H7 (cell line): ENCODE data around the gene ST6GALNAC6. TPM values are rescaled to one million over a fixed set of nuclear protein-coding genes. Genes with fewer than 3 reads are reported as not detected.

Source experiments
- DNase-seq: peaks from one replicate; pipeline ENCODE4 v3.0.0; 2012
- H3K27me3 ChIP-seq: 2 replicates; pipeline ENCODE4 v1.6.0; 2011; ENCODE audit warnings: mild to moderate bottlenecking, low read length; ENCODE audit not compliant: control insufficient read depth, insufficient read depth
- H3K36me3 ChIP-seq: replicated peaks from 2 replicates; pipeline ENCODE4 v1.5.1; 2011; ENCODE audit warnings: low read length; ENCODE audit not compliant: control insufficient read depth, insufficient read depth
- H3K4me3 ChIP-seq: 2 replicates; pipeline ENCODE4 v1.5.1; 2011; ENCODE audit warnings: low read depth, mild to moderate bottlenecking, control low read depth, low read length, moderate library complexity; ENCODE audit not compliant: insufficient read depth
- total RNA-seq: library from RNA; depleted of rRNA; stranded (reverse); fragments of >200 nt; shearing (Covaris generic); gene quantifications from 2 replicates; pipeline ENCODE4 v1.2.3, GENCODE V29; 2014

Gene ST6GALNAC6
- total RNA-seq, 1 experiment from 2014 or later = 30.6 TPM

GRCh38 chr9:127926906-127927200 is 27.4 kb upstream of the ST6GALNAC6 start:
- peaks cover 42% of the 10 kb centered on the region for H3K27me3 ChIP-seq
- no peaks in the 10 kb centered on the region for H3K36me3 ChIP-seq
- no peak for DNase-seq
- peak overlapping the region; percentile 70 for H3K4me3 ChIP-seq

- H3K36me3 ChIP-seq = no peaks in the 10 kb centered on the region
- DNase-seq = no peak
- H3K4me3 ChIP-seq = peak overlapping the region; percentile 70
- peaks cover 45% of the 10 kb centered on the region for H3K27me3 ChIP-seq
These were observed 26.8 kb upstream of the ST6GALNAC6 start for GRCh38 chr9:127925959-127926905.

- Histone ChIP-seq H3K27me3 (peaks cover 42% of the 10 kb centered on the region), H3K36me3 (no peaks in the 10 kb centered on the region), H3K4me3 (no peak overlapping the region)
- no peak for DNase-seq
These were observed 25.5 kb upstream of the ST6GALNAC6 start for GRCh38 chr9:127924736-127925444.

- DNase-seq = no peak
- Histone ChIP-seq H3K4me3 (no peak overlapping the region), H3K27me3 (peaks cover 31% of the 10 kb centered on the region), H3K36me3 (no peaks in the 10 kb centered on the region)
These were observed 24.4 kb upstream of the ST6GALNAC6 start for GRCh38 chr9:127923771-127924170.

- Histone ChIP-seq H3K27me3 (peaks cover 25% of the 10 kb centered on the region; the same call in 1 of the 2 replicates), H3K36me3 (no peaks in the 10 kb centered on the region), H3K4me3 (no peak overlapping the region)
- peak; percentile 90 for DNase-seq
These were observed 23.6 kb upstream of the ST6GALNAC6 start for GRCh38 chr9:127923046-127923445.

GRCh38 chr9:127921557-127922120 is 22.2 kb upstream of the ST6GALNAC6 start:
- Histone ChIP-seq H3K36me3 (no peaks in the 10 kb centered on the region), H3K4me3 (0 out of 2 replicates have a peak overlapping the region, but pooled peaks have one; percentile 2), H3K27me3 (peaks cover 13% of the 10 kb centered on the region; the same call in 1 of the 2 replicates)
- DNase-seq = peak; percentile 97

GRCh38 chr9:127920794-127921193 is 21.4 kb upstream of the ST6GALNAC6 start:
- Histone ChIP-seq H3K27me3 (peaks cover 12% of the 10 kb centered on the region; the same call in 1 of the 2 replicates), H3K4me3 (no peak overlapping the region), H3K36me3 (no peaks in the 10 kb centered on the region)
- DNase-seq = no peak

GRCh38 chr9:127919253-127919815 is 19.9 kb upstream of the ST6GALNAC6 start:
- H3K36me3 ChIP-seq = no peaks in the 10 kb centered on the region
- peaks cover 10% of the 10 kb centered on the region; the same call in 1 of the 2 replicates for H3K27me3 ChIP-seq
- DNase-seq = no peak
- no peak overlapping the region for H3K4me3 ChIP-seq

- Histone ChIP-seq H3K27me3 (peaks cover 10% of the 10 kb centered on the region; the same call in 1 of the 2 replicates), H3K36me3 (no peaks in the 10 kb centered on the region), H3K4me3 (no peak overlapping the region)
- peak; percentile 80 for DNase-seq
These were observed 19.0 kb upstream of the ST6GALNAC6 start for GRCh38 chr9:127918183-127919107.

GRCh38 chr9:127917603-127918002 is 18.2 kb upstream of the ST6GALNAC6 start:
- Histone ChIP-seq H3K4me3 (no peak overlapping the region), H3K27me3 (peaks cover 10% of the 10 kb centered on the region; the same call in 1 of the 2 replicates), H3K36me3 (no peaks in the 10 kb centered on the region; the same call in 1 of the 2 replicates)
- DNase-seq = no peak

GRCh38 chr9:127916720-127917581 is 17.5 kb upstream of the ST6GALNAC6 start, which contains the start of gene ST6GALNAC4:
ST6GALNAC4 (minus strand) TSS chr9:127917041; CDS start chr9:127916419, 622 bp downstream.
- peak within 1 kb of the TSS; percentile 69 for H3K4me3 ChIP-seq
- H3K36me3 ChIP-seq = no peaks in the 10 kb centered on the region; the same call in 1 of the 2 replicates
- peaks cover 10% of the 10 kb centered on the region; the same call in 1 of the 2 replicates for H3K27me3 ChIP-seq
- peak; percentile 100 for DNase-seq

- Histone ChIP-seq H3K36me3 (no peaks in the 10 kb centered on the region; the same call in 1 of the 2 replicates), H3K4me3 (peak overlapping the region; percentile 69), H3K27me3 (peaks cover 7% of the 10 kb centered on the region; the same call in 1 of the 2 replicates)
- DNase-seq = peak; percentile 65
These were observed 16.7 kb upstream of the ST6GALNAC6 start for GRCh38 chr9:127915801-127916719.
